Fibroblast of lung (primary cell): ENCODE data around the gene PPP2R2D. TPM values are rescaled to one million over a fixed set of nuclear protein-coding genes. Genes with fewer than 3 reads are reported as not detected.

Experiments used
- DNase-seq, 2 donors: peaks; one replicate each; pipeline versions ENCODE4 v3.0.0 to v3.0.0-alpha.2; 2010; ENCODE audit warnings: low read depth in 2 of 2
- H2AFZ ChIP-seq: 2 replicates; pipeline ENCODE4 v1.5.1; 2012; ENCODE audit warnings: low read length, control low read depth, inconsistent platforms
- H3K27ac ChIP-seq: 2 replicates; pipeline ENCODE4 v1.5.1; 2011; ENCODE audit warnings: low read length, control low read depth; ENCODE audit not compliant: insufficient read depth
- H3K27me3 ChIP-seq: 2 replicates; pipeline ENCODE4 v1.5.1; 2011; ENCODE audit warnings: mild to moderate bottlenecking, low read length; ENCODE audit not compliant: control insufficient read depth, insufficient read depth
- H3K36me3 ChIP-seq: 2 replicates; pipeline ENCODE4 v1.5.1; 2011; ENCODE audit warnings: low read length; ENCODE audit not compliant: control insufficient read depth, insufficient read depth
- H3K4me1 ChIP-seq: 2 replicates; pipeline ENCODE4 v1.5.1; 2011; ENCODE audit warnings: low read length; ENCODE audit not compliant: control insufficient read depth, insufficient read depth; ENCODE audit errors: extremely low read depth
- H3K4me2 ChIP-seq: 2 replicates; pipeline ENCODE4 v1.5.1; 2011; ENCODE audit warnings: low read length, control low read depth; ENCODE audit not compliant: insufficient read depth; ENCODE audit errors: extremely low read depth
- H3K4me3 ChIP-seq, 4 experiments: fragments of 200-600 bp in 1 of 4; sonication (generic) in 1 of 4; replicated peaks in 1 of 4; 2 replicates each; pipeline ENCODE4 v1.5.1; 2011 to 2016; ENCODE audit warnings: low read length in 4 of 4, low read depth in 3 of 4, mild to moderate bottlenecking in 3 of 4, control low read depth in 2 of 4, inconsistent platforms in 1 of 4, mixed read lengths in 1 of 4; ENCODE audit not compliant: insufficient read depth in 1 of 4; ENCODE audit errors: control extremely low read depth in 1 of 4
- H3K79me2 ChIP-seq: 2 replicates; pipeline ENCODE4 v1.5.1; 2012; ENCODE audit warnings: mild to moderate bottlenecking, low read length, inconsistent platforms; ENCODE audit not compliant: control insufficient read depth, insufficient read depth
- H3K9ac ChIP-seq: 2 replicates; pipeline ENCODE4 v1.5.1; 2011; ENCODE audit warnings: mild to moderate bottlenecking, low read length, control low read depth; ENCODE audit not compliant: insufficient read depth
- H3K9me3 ChIP-seq: 2 replicates; pipeline ENCODE4 v1.5.1; 2012; ENCODE audit warnings: low read depth, low read length; ENCODE audit not compliant: control insufficient read depth, insufficient read depth
- H4K20me1 ChIP-seq: 2 replicates; pipeline ENCODE4 v1.5.1; 2011; ENCODE audit warnings: low read length; ENCODE audit not compliant: control insufficient read depth, insufficient read depth; ENCODE audit errors: extremely low read depth
- CTCF ChIP-seq, 2 donors: IDR thresholded peaks in 1 of 2; conservative IDR thresholded peaks in 1 of 2; 1 replicate in 1 of 2; 2 replicates in 1 of 2; pipeline ENCODE4 v1.5.1; 2011 to 2012; ENCODE audit warnings: low read length in 2 of 2, control low read depth in 1 of 2, inconsistent platforms in 1 of 2, low read depth in 1 of 2, mild to moderate bottlenecking in 1 of 2
- EZH2 ChIP-seq: IDR thresholded peaks from 2 replicates; pipeline ENCODE4 v1.5.1; 2012; ENCODE audit warnings: low read length, control low read depth, mild to moderate bottlenecking; ENCODE audit errors: missing control alignments
- polyA plus RNA-seq, 2 donors: library from polyadenylated mRNA; depleted of rRNA in 1 of 2; stranded (reverse) in 1 of 2; unstranded in 1 of 2; fragments of >200 nt; gene quantifications; 2 replicates each; pipeline ENCODE4 v1.2.1, GENCODE V29; 2011 to 2012; ENCODE audit warnings: missing spikeins in 1 of 2
- total RNA-seq: library from RNA; depleted of rRNA; stranded (reverse); fragments of >200 nt; gene quantifications from 2 replicates; pipeline ENCODE4 v1.2.1, GENCODE V29; 2014

Gene PPP2R2D
- total and polyA plus RNA-seq, 2 donors (not counting 1 experiment from before 2014, with no cell fraction given) = 23.3 to 25.4 TPM

- TF ChIP-seq EZH2 = no peak
- TF ChIP-seq CTCF (conservative IDR thresholded peaks at IDR 0.05 in 1 of 2, IDR thresholded peaks at IDR 0.05 in 1 of 2; ENCODE audit: low read depth in 1 of 2, low read length in 2 of 2) = no peak
- no peak for DNase-seq
- H3K36me3 ChIP-seq = peaks cover 6% of the 10 kb centered on the region
Measured at GRCh38 chr10:131905267-131905571, 4.4 kb downstream of the PPP2R2D start.

GRCh38 chr10:131905603-131906268 is 4.9 kb downstream of the PPP2R2D start:
- H3K9me3 ChIP-seq = no peaks in the 10 kb centered on the region
- no peak overlapping the region for H3K4me3 ChIP-seq
- peaks cover 5% of the 10 kb centered on the region for H3K4me1 ChIP-seq
- H4K20me1 ChIP-seq = no peaks in the 10 kb centered on the region
- no peak for TF ChIP-seq CTCF (conservative IDR thresholded peaks at IDR 0.05 in 1 of 2, IDR thresholded peaks at IDR 0.05 in 1 of 2; ENCODE audit: low read depth in 1 of 2, low read length in 2 of 2)
- H2AFZ ChIP-seq = no peak overlapping the region
- H3K4me2 ChIP-seq = no peak overlapping the region
- DNase-seq = no peak
- H3K36me3 ChIP-seq = peaks cover 6% of the 10 kb centered on the region
- H3K27me3 ChIP-seq = no peaks in the 10 kb centered on the region
- peaks cover 82% of the 10 kb centered on the region for H3K79me2 ChIP-seq
- H3K27ac ChIP-seq = no peak overlapping the region
- no peak overlapping the region for H3K9ac ChIP-seq

More at GRCh38 chr10:131905267-131905571, 4.4 kb downstream of the PPP2R2D start:
- no peaks in the 10 kb centered on the region for H3K27me3 ChIP-seq
- no peak overlapping the region for H3K4me3 ChIP-seq
- H3K4me2 ChIP-seq = no peak overlapping the region
- H4K20me1 ChIP-seq = no peaks in the 10 kb centered on the region
- H3K4me1 ChIP-seq = peaks cover 5% of the 10 kb centered on the region
- H3K27ac ChIP-seq = no peak overlapping the region
- H2AFZ ChIP-seq = no peak overlapping the region
- H3K9ac ChIP-seq = no peak overlapping the region
- H3K79me2 ChIP-seq = peaks cover 77% of the 10 kb centered on the region
- no peaks in the 10 kb centered on the region for H3K9me3 ChIP-seq

GRCh38 chr10:131906269-131906639 is 5.4 kb downstream of the PPP2R2D start:
- TF ChIP-seq CTCF (conservative IDR thresholded peaks at IDR 0.05 in 1 of 2, IDR thresholded peaks at IDR 0.05 in 1 of 2; ENCODE audit: low read depth in 1 of 2, low read length in 2 of 2) (no peak), EZH2 (no peak)
- no peaks in the 10 kb centered on the region for H3K9me3 ChIP-seq
- no peak for DNase-seq
- peaks cover 86% of the 10 kb centered on the region for H3K79me2 ChIP-seq
- H4K20me1 ChIP-seq = no peaks in the 10 kb centered on the region
- no peak overlapping the region for H3K27ac ChIP-seq
- no peak overlapping the region for H3K4me3 ChIP-seq
- no peak overlapping the region for H2AFZ ChIP-seq
- H3K36me3 ChIP-seq = peaks cover 6% of the 10 kb centered on the region
- H3K4me2 ChIP-seq = no peak overlapping the region
- no peak overlapping the region for H3K9ac ChIP-seq
- H3K4me1 ChIP-seq = peaks cover 5% of the 10 kb centered on the region
- H3K27me3 ChIP-seq = no peaks in the 10 kb centered on the region
